ENCODE measurements around the gene SPAG5. TPM values are rescaled to one million over a fixed set of nuclear protein-coding genes. Genes with fewer than 3 reads are reported as not detected.

Gene SPAG5
- polyA plus RNA-seq, 1 donor from 2014 or later: 19.9 TPM

GRCh38 chr17:28626818-28627217 is 28.0 kb upstream of the SPAG5 start:
- no peak overlapping the region for H3K27ac ChIP-seq (ENCODE audit: low read length)
- no peaks in the 10 kb centered on the region for H3K79me2 ChIP-seq (replicated peaks; ENCODE audit: insufficient read depth, low read length)
- no peak for TF ChIP-seq POLR2AphosphoS5 (IDR thresholded peaks at IDR 0.05)
- TF ChIP-seq RAD21 (conservative IDR thresholded peaks at IDR 0.05): no peak
- no peak for TF ChIP-seq EP300 (conservative IDR thresholded peaks at IDR 0.05; ENCODE audit: poor library complexity, severe bottlenecking)
- TF ChIP-seq, protein P1, sequence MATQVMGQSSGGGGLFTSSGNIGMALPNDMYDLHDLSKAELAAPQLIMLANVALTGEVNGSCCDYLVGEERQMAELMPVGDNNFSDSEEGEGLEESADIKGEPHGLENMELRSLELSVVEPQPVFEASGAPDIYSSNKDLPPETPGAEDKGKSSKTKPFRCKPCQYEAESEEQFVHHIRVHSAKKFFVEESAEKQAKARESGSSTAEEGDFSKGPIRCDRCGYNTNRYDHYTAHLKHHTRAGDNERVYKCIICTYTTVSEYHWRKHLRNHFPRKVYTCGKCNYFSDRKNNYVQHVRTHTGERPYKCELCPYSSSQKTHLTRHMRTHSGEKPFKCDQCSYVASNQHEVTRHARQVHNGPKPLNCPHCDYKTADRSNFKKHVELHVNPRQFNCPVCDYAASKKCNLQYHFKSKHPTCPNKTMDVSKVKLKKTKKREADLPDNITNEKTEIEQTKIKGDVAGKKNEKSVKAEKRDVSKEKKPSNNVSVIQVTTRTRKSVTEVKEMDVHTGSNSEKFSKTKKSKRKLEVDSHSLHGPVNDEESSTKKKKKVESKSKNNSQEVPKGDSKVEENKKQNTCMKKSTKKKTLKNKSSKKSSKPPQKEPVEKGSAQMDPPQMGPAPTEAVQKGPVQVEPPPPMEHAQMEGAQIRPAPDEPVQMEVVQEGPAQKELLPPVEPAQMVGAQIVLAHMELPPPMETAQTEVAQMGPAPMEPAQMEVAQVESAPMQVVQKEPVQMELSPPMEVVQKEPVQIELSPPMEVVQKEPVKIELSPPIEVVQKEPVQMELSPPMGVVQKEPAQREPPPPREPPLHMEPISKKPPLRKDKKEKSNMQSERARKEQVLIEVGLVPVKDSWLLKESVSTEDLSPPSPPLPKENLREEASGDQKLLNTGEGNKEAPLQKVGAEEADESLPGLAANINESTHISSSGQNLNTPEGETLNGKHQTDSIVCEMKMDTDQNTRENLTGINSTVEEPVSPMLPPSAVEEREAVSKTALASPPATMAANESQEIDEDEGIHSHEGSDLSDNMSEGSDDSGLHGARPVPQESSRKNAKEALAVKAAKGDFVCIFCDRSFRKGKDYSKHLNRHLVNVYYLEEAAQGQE (IDR thresholded peaks at IDR 0.05; ENCODE audit: borderline replicate concordance): no peak
- TF ChIP-seq TAF1 (IDR thresholded peaks at IDR 0.05; ENCODE audit: low read depth): no peak
- no peak for TF ChIP-seq EZH2 (IDR thresholded peaks at IDR 0.05; ENCODE audit: borderline replicate concordance, insufficient read depth, low read length, poor library complexity, severe bottlenecking)
- no peak for TF ChIP-seq MXI1 (conservative IDR thresholded peaks at IDR 0.05; ENCODE audit: poor library complexity, severe bottlenecking)
- TF ChIP-seq SMC3 (conservative IDR thresholded peaks at IDR 0.05; ENCODE audit: poor library complexity): no peak
- no peak for TF ChIP-seq CTCF (IDR thresholded peaks at IDR 0.05; ENCODE audit: poor library complexity, severe bottlenecking)
- H3K27me3 ChIP-seq (ENCODE audit: insufficient read depth, low read depth, low read length): no peaks in the 10 kb centered on the region
- no peaks in the 10 kb centered on the region for H3F3A ChIP-seq (ENCODE audit: insufficient read depth, low read length, poor library complexity, severe bottlenecking)
- H3K36me3 ChIP-seq (ENCODE audit: insufficient read depth, low read length): peaks cover 5% of the 10 kb centered on the region
- no peaks in the 10 kb centered on the region for H3K9me3 ChIP-seq (ENCODE audit: low read length)
- H3K4me3 ChIP-seq (ENCODE audit: low read length): no peak overlapping the region
- no peak overlapping the region for H2AFZ ChIP-seq (ENCODE audit: low read depth, low read length)
- no peak overlapping the region for H3K9ac ChIP-seq (ENCODE audit: low read length)
- no peaks in the 10 kb centered on the region for H3K9me2 ChIP-seq (ENCODE audit: insufficient read depth, low read length)
- H3K4me2 ChIP-seq (ENCODE audit: low read length): no peak overlapping the region
- H4K20me1 ChIP-seq (ENCODE audit: insufficient read depth): no peaks in the 10 kb centered on the region

DNA sequence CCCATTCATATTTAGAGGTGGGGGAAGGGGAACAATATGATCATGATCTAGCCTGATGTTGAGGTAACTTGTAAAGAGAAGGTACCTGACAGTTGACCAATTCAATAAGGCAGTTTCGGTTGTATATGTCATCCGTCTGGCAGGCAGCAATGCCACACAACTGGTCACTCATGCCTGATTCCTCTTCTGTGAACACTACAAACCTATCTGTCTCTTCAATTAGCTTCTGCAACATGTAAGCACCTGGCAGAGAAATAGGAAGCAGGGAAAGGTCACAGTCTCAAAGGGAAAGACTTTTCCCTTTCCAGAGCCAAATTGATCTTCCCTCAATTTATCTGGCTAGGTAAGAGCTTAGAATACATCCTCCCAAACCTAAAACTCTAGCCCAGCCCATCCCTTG is 25.3 kb upstream of the SPAG5 start:
- no peaks in the 10 kb centered on the region for H3K27me3 ChIP-seq (ENCODE audit: insufficient read depth, low read depth, low read length)
- H3K9me3 ChIP-seq (ENCODE audit: low read length): no peaks in the 10 kb centered on the region
- H3K79me2 ChIP-seq (replicated peaks; ENCODE audit: insufficient read depth, low read length): no peaks in the 10 kb centered on the region
- no peak overlapping the region for H3K4me3 ChIP-seq (ENCODE audit: low read length)
- peaks cover 5% of the 10 kb centered on the region for H3K36me3 ChIP-seq (ENCODE audit: insufficient read depth, low read length)
- TF ChIP-seq SMC3 (conservative IDR thresholded peaks at IDR 0.05; ENCODE audit: poor library complexity) (no peak), RAD21 (conservative IDR thresholded peaks at IDR 0.05) (no peak), CTCF (IDR thresholded peaks at IDR 0.05; ENCODE audit: poor library complexity, severe bottlenecking) (no peak), EZH2 (IDR thresholded peaks at IDR 0.05; ENCODE audit: borderline replicate concordance, insufficient read depth, low read length, poor library complexity, severe bottlenecking) (no peak), MXI1 (conservative IDR thresholded peaks at IDR 0.05; ENCODE audit: poor library complexity, severe bottlenecking) (no peak), TAF1 (IDR thresholded peaks at IDR 0.05; ENCODE audit: low read depth) (no peak), POLR2AphosphoS5 (IDR thresholded peaks at IDR 0.05) (no peak), EP300 (conservative IDR thresholded peaks at IDR 0.05; ENCODE audit: poor library complexity, severe bottlenecking) (no peak)
- TF ChIP-seq, protein P1 (IDR thresholded peaks at IDR 0.05; ENCODE audit: borderline replicate concordance): no peak
- H4K20me1 ChIP-seq (ENCODE audit: insufficient read depth): no peaks in the 10 kb centered on the region
- no peak overlapping the region for H2AFZ ChIP-seq (ENCODE audit: low read depth, low read length)
- H3F3A ChIP-seq (ENCODE audit: insufficient read depth, low read length, poor library complexity, severe bottlenecking): no peaks in the 10 kb centered on the region
- H3K27ac ChIP-seq (ENCODE audit: low read length): no peak overlapping the region
- no peak overlapping the region for H3K9ac ChIP-seq (ENCODE audit: low read length)
- H3K4me2 ChIP-seq (ENCODE audit: low read length): no peak overlapping the region
- no peaks in the 10 kb centered on the region for H3K9me2 ChIP-seq (ENCODE audit: insufficient read depth, low read length)
